GM19397 (cell line): ENCODE measurements around the gene MIPOL1.
"Not testable (repeated sequence)": the region's sequence is repeated elsewhere in the genome, so short reads cannot be mapped to it uniquely, and the experiment has no call there.

Source experiments
- ATAC-seq: cut with Tn5 transposase; IDR thresholded peaks from one replicate; pipeline ENCODE4 v1.9.1; 2021; ENCODE audit warnings: mild to moderate bottlenecking, moderate library complexity; ENCODE audit not compliant: unreplicated experiment

Gene MIPOL1

GRCh38 chr14:37187294-37187693 is 10.4 kb upstream of the MIPOL1 start:
- ATAC-seq, result no peak

- ATAC-seq, result not testable (repeated sequence)
Measured at GRCh38 chr14:37187840-37188577, 9.7 kb upstream of the MIPOL1 start.

GRCh38 chr14:37189733-37190132 is 8.0 kb upstream of the MIPOL1 start:
- ATAC-seq, result not testable (repeated sequence)

- ATAC-seq, result no peak
Measured at GRCh38 chr14:37194698-37195097, 3.0 kb upstream of the MIPOL1 start.

GRCh38 chr14:37195327-37195726 is 2.4 kb upstream of the MIPOL1 start:
- no peak for ATAC-seq

- no peak for ATAC-seq
Measured at GRCh38 chr14:37196604-37197420, 925 bp upstream of the MIPOL1 start.

GRCh38 chr14:37198273-37198598 is 499 bp downstream of the MIPOL1 start:
- no peak for ATAC-seq

GRCh38 chr14:37198907-37199306 is 1.2 kb downstream of the MIPOL1 start:
- ATAC-seq, result no peak

GRCh38 chr14:37201724-37202123 is 4.0 kb downstream of the MIPOL1 start:
- ATAC-seq, result no peak

GRCh38 chr14:37202265-37202664 is 4.5 kb downstream of the MIPOL1 start:
- ATAC-seq, result no peak

GRCh38 chr14:37202812-37203211 is 5.1 kb downstream of the MIPOL1 start:
- ATAC-seq, result no peak

- no peak for ATAC-seq
Measured at GRCh38 chr14:37203423-37203822, 5.7 kb downstream of the MIPOL1 start.

GRCh38 chr14:37205623-37206605 is 8.2 kb downstream of the MIPOL1 start:
- not testable (repeated sequence) for ATAC-seq

- ATAC-seq, result not testable (repeated sequence)
Measured at GRCh38 chr14:37209617-37210016, 11.9 kb downstream of the MIPOL1 start.

GRCh38 chr14:37210448-37210847 is 12.7 kb downstream of the MIPOL1 start:
- no peak for ATAC-seq

GRCh38 chr14:37213016-37213415 is 15.3 kb downstream of the MIPOL1 start:
- ATAC-seq, result no peak

GRCh38 chr14:37215345-37215744 is 17.6 kb downstream of the MIPOL1 start:
- ATAC-seq, result no peak

GRCh38 chr14:37221073-37221472 is 23.3 kb downstream of the MIPOL1 start:
- ATAC-seq, result no peak

- no peak for ATAC-seq
Measured at GRCh38 chr14:37223947-37224474, 26.3 kb downstream of the MIPOL1 start.

- not testable (repeated sequence) for ATAC-seq
Measured at GRCh38 chr14:37225668-37226067, 27.9 kb downstream of the MIPOL1 start.
